GM10248 (cell line): Measurements from ENCODE around the gene TAAR9.
"Not testable (repeated sequence)": the region's sequence is repeated elsewhere in the genome, so short reads cannot be mapped to it uniquely, and the experiment has no call there.

Source experiments
- CTCF ChIA-PET: fragments of 300-600 bp; sonication (Branson Sonifier 250); formaldehyde crosslinking; extraction: SDS; loops from one replicate; lab custom pipeline; 2021; ENCODE audit warnings: antibody characterized with exemption; lab: Yijun Ruan, JAX
- POLR2A ChIA-PET: fragments of 350-650 bp; sonication (Branson Sonifier 250); formaldehyde crosslinking; extraction: SDS; loops from one replicate; lab custom pipeline; 2020; ENCODE audit warnings: antibody characterized with exemption; lab: Yijun Ruan, JAX
- DNase-seq: peaks from one replicate; pipeline ENCODE4 v3.0.0; 2012; ENCODE audit errors: extremely low spot score
- TF ChIP-seq, protein P1 (sequence below): IDR thresholded peaks from 2 replicates; pipeline ENCODE4 v1.5.1; 2012; ENCODE audit warnings: mild to moderate bottlenecking, low read depth; ENCODE audit errors: extremely low read depth, missing control alignments, control extremely low read depth

Gene TAAR9

GRCh38 chr6:132525866-132526265, 12.2 kb upstream of the TAAR9 start:
- no peak for DNase-seq

GRCh38 chr6:132526461-132526860, 11.6 kb upstream of the TAAR9 start:
- CTCF ChIA-PET = interaction anchor here (1.2 to 8.8 kb wide), 4 partner anchors 9 to 41 kb away, joined by 4 to 68 read pairs (median 6); partner anchors contain the start of genes STX7 and TAAR9
- DNase-seq = no peak
- POLR2A ChIA-PET = no interaction called here
- TF ChIP-seq, protein P1, sequence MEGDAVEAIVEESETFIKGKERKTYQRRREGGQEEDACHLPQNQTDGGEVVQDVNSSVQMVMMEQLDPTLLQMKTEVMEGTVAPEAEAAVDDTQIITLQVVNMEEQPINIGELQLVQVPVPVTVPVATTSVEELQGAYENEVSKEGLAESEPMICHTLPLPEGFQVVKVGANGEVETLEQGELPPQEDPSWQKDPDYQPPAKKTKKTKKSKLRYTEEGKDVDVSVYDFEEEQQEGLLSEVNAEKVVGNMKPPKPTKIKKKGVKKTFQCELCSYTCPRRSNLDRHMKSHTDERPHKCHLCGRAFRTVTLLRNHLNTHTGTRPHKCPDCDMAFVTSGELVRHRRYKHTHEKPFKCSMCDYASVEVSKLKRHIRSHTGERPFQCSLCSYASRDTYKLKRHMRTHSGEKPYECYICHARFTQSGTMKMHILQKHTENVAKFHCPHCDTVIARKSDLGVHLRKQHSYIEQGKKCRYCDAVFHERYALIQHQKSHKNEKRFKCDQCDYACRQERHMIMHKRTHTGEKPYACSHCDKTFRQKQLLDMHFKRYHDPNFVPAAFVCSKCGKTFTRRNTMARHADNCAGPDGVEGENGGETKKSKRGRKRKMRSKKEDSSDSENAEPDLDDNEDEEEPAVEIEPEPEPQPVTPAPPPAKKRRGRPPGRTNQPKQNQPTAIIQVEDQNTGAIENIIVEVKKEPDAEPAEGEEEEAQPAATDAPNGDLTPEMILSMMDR = no peak

More at GRCh38 chr6:132525866-132526265, 12.2 kb upstream of the TAAR9 start:
- POLR2A ChIA-PET = no interaction called here
- CTCF ChIA-PET = interaction anchor here (1.3 to 8.8 kb wide), 3 partner anchors 13 to 41 kb away, joined by 5 to 68 read pairs (median 6); partner anchors contain the start of genes STX7 and TAAR9
- TF ChIP-seq, protein P1 = no peak

- ChIA-PET CTCF (interaction anchor here (1.0 to 8.8 kb wide), 7 partner anchors 9 to 435 kb away, joined by 3 to 68 read pairs (median 4); partner anchors contain the start of genes STX7 and TAAR9), POLR2A (no interaction called here)
- no peak for DNase-seq
- TF ChIP-seq, protein P1 = no peak
Measured at GRCh38 chr6:132527791-132528190, 10.3 kb upstream of the TAAR9 start.

DNA sequence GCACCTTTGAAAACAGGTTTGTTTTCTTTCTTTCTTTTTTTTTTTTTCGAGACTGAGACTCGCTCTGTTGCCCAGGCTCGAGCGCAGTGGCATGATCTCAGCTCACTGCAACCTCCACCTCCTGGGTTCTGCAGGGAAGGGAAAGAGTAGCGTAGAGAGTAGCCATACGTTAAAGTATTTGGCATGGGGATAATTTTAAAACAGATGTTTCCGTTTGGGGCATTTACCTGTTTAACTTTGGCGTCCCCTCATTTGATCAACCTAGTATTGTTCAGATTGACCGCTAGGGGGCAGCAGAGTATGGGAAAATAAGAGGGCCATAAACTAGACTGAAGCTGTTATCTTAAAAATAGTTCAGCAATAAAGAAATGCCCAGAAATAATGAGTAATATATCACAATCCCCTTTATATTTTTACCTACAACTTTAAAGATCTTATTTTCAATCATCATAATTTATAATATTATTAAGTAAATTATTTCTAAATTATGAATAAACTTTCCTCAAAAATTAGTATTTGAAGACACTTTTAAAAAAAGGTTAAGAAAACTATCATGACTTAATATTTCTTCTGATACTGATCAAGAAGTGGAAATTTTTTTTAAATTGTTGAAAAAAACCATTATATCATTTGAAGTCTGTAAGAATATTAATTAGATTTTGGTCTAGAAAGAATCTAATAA, 7.6 kb upstream of the TAAR9 start:
- DNase-seq = peak; percentile 34
- CTCF ChIA-PET = interaction anchor here (0.6 to 8.8 kb wide), 19 partner anchors 10 to 431 kb away, joined by 3 to 68 read pairs (median 4); partner anchors contain the start of genes SLC18B1, STX7 and TAAR9
- TF ChIP-seq, protein P1 = peak; percentile 61
- POLR2A ChIA-PET = no interaction called here

- POLR2A ChIA-PET = not testable (repeated sequence)
Measured at GRCh38 chr6:132534546-132534945, 3.5 kb upstream of the TAAR9 start.

GRCh38 chr6:132537145-132537544, 932 bp upstream of the TAAR9 start:
- CTCF ChIA-PET = interaction anchor here (9.3 kb wide), 1 partner anchor 9 kb away, joined by 68 read pairs; no protein-coding TSS in a partner anchor

More at GRCh38 chr6:132534546-132534945, 3.5 kb upstream of the TAAR9 start:
- DNase-seq = not testable (repeated sequence)
- CTCF ChIA-PET = interaction anchor here (1.4 kb wide), 1 partner anchor 16 kb away, joined by 3 read pairs; no protein-coding TSS in a partner anchor

More at GRCh38 chr6:132537145-132537544, 932 bp upstream of the TAAR9 start:
- POLR2A ChIA-PET = no interaction called here
- no peak for DNase-seq
- TF ChIP-seq, protein P1 = no peak
